ENCODE measurements around the gene DNHD1. TPM values are rescaled to one million over a fixed set of nuclear protein-coding genes. Genes with fewer than 3 reads are reported as not detected.

DNHD1 gene
- total and polyA plus RNA-seq, 2 of the 4 experiments (the other 2 are of a cell fraction): 1.8 to 3.6 TPM

- no peak for DNase-seq
- Histone ChIP-seq H2BK5ac (ENCODE audit: low read depth, low read length, poor library complexity, severe bottlenecking) (no peak overlapping the region), H3K56ac (ENCODE audit: extremely low read depth, insufficient read depth, low read length) (no peak overlapping the region), H3K4me3 (ENCODE audit: insufficient read depth, low read depth, low read length) (no peak overlapping the region), H3K9me3 (ENCODE audit: control insufficient read depth, insufficient read depth, low read length) (no peaks in the 10 kb centered on the region), H3K4me2 (ENCODE audit: low read depth, low read length) (no peak overlapping the region), H3K9me1 (ENCODE audit: insufficient read depth, low read length) (peaks cover 11% of the 10 kb centered on the region), H2AK9ac (replicated peaks; ENCODE audit: low read depth, low read length, poor library complexity) (no peak overlapping the region), H3K79me1 (ENCODE audit: low read depth in 1 of 2, low read length in 2 of 2) (peaks cover 0 to 2% of the 10 kb centered on the region in 2 experiments; a peak in 2 of 4 replicates), H3K18ac (ENCODE audit: low read depth, low read length) (no peak overlapping the region), H3K27ac (ENCODE audit: insufficient read depth, low read length) (no peak overlapping the region), H2AFZ (replicated peaks; ENCODE audit: low read length, poor library complexity) (no peak overlapping the region), H2BK15ac (ENCODE audit: low read depth, low read length) (no peak overlapping the region), H3K14ac (replicated peaks; ENCODE audit: low read depth, low read length) (no peak overlapping the region), H3K4me1 (ENCODE audit: control insufficient read depth, insufficient read depth, low read length) (peaks cover 5% of the 10 kb centered on the region; the same call in 1 of the 2 replicates), H4K20me1 (ENCODE audit: insufficient read depth, low read length) (no peaks in the 10 kb centered on the region), H4K5ac (ENCODE audit: low read depth, low read length) (no peak overlapping the region), H3K23ac (ENCODE audit: low read depth, low read length) (no peak overlapping the region), H3K36me3 (ENCODE audit: control insufficient read depth, insufficient read depth, low read length) (no peaks in the 10 kb centered on the region; the same call in 1 of the 2 replicates), H3K9ac (ENCODE audit: low read depth, low read length) (no peak overlapping the region), H2BK20ac (ENCODE audit: low read depth, low read length) (no peak overlapping the region), H3K27me3 (ENCODE audit: control insufficient read depth, insufficient read depth, low read length) (no peaks in the 10 kb centered on the region), H4K8ac (ENCODE audit: low read depth in 2 of 2, low read length in 2 of 2) (no peak overlapping the region), H3K4ac (ENCODE audit: low read depth, low read length) (no peak overlapping the region), H4K91ac (ENCODE audit: insufficient read depth, low read depth, low read length) (no peak overlapping the region), H2BK120ac (ENCODE audit: low read depth, low read length) (no peak overlapping the region), H2AK5ac (ENCODE audit: low read depth, low read length) (no peak overlapping the region)
- WGBS, 2 experiments (ENCODE audit: extremely low coverage in 2 of 2, insufficient read length in 1 of 2): 96% methylated on average over 8 of the region's 13 CpGs; no CpG with 5 or more reads in 1 of the 2 experiments
- dilution Hi-C loops (cut with HindIII; ENCODE audit: low sequenced_read_pairs, unreplicated experiment) (no loop called here), in situ Hi-C loops (cut with MboI; ENCODE audit: low sequenced_read_pairs) (no loop called here), intact Hi-C loops (cut with micrococcal nuclease) (no loop called here)
- BruUV-seq (replicated peaks): no TSS peak
- no peak for TF ChIP-seq SMC3 (IDR thresholded peaks at IDR 0.05; ENCODE audit: low read depth, low read length)
- CTCF ChIA-PET: no interaction called here
- POLR2A ChIA-PET (ENCODE audit: unreplicated experiment): no interaction called here
- no peak for ATAC-seq (ENCODE audit: low read depth)
Observed at GRCh38 chr11:6566704-6567370, 69.8 kb downstream of the DNHD1 start.
